ENCODE results near the gene LCT.

GRCh38 chr2:135790423-135790822 lies 46.6 kb downstream of the LCT start:
- TF ChIP-seq, protein P1, sequence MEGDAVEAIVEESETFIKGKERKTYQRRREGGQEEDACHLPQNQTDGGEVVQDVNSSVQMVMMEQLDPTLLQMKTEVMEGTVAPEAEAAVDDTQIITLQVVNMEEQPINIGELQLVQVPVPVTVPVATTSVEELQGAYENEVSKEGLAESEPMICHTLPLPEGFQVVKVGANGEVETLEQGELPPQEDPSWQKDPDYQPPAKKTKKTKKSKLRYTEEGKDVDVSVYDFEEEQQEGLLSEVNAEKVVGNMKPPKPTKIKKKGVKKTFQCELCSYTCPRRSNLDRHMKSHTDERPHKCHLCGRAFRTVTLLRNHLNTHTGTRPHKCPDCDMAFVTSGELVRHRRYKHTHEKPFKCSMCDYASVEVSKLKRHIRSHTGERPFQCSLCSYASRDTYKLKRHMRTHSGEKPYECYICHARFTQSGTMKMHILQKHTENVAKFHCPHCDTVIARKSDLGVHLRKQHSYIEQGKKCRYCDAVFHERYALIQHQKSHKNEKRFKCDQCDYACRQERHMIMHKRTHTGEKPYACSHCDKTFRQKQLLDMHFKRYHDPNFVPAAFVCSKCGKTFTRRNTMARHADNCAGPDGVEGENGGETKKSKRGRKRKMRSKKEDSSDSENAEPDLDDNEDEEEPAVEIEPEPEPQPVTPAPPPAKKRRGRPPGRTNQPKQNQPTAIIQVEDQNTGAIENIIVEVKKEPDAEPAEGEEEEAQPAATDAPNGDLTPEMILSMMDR (conservative IDR thresholded peaks at IDR 0.05; ENCODE audit: low read depth in 2 of 2) = no peak
- TF ChIP-seq EZH2phosphoT487 (IDR thresholded peaks at IDR 0.05; ENCODE audit: unreplicated experiment) (no peak), POLR2AphosphoS5 (IDR thresholded peaks at IDR 0.05; ENCODE audit: low read depth) (no peak), EZH2 (IDR thresholded peaks at IDR 0.05; ENCODE audit: low read depth, unreplicated experiment) (no peak), ZNF114 (CRISPR knock-in tag; IDR thresholded peaks at IDR 0.05) (no peak), NANOG (IDR thresholded peaks at IDR 0.05; ENCODE audit: borderline replicate concordance) (no peak), ETS1 (IDR thresholded peaks at IDR 0.05) (no peak), ZNF331 (CRISPR knock-in tag; IDR thresholded peaks at IDR 0.05; ENCODE audit: low read depth) (no peak), STAT1 (IDR thresholded peaks at IDR 0.05; ENCODE audit: unreplicated experiment) (no peak), CREB1 (CRISPR knock-in tag; IDR thresholded peaks at IDR 0.05; ENCODE audit: low read depth) (no peak), JUNB (IDR thresholded peaks at IDR 0.05; ENCODE audit: unreplicated experiment) (no peak)
- TF ChIP-seq, protein P2, sequence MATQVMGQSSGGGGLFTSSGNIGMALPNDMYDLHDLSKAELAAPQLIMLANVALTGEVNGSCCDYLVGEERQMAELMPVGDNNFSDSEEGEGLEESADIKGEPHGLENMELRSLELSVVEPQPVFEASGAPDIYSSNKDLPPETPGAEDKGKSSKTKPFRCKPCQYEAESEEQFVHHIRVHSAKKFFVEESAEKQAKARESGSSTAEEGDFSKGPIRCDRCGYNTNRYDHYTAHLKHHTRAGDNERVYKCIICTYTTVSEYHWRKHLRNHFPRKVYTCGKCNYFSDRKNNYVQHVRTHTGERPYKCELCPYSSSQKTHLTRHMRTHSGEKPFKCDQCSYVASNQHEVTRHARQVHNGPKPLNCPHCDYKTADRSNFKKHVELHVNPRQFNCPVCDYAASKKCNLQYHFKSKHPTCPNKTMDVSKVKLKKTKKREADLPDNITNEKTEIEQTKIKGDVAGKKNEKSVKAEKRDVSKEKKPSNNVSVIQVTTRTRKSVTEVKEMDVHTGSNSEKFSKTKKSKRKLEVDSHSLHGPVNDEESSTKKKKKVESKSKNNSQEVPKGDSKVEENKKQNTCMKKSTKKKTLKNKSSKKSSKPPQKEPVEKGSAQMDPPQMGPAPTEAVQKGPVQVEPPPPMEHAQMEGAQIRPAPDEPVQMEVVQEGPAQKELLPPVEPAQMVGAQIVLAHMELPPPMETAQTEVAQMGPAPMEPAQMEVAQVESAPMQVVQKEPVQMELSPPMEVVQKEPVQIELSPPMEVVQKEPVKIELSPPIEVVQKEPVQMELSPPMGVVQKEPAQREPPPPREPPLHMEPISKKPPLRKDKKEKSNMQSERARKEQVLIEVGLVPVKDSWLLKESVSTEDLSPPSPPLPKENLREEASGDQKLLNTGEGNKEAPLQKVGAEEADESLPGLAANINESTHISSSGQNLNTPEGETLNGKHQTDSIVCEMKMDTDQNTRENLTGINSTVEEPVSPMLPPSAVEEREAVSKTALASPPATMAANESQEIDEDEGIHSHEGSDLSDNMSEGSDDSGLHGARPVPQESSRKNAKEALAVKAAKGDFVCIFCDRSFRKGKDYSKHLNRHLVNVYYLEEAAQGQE (IDR thresholded peaks at IDR 0.05; ENCODE audit: unreplicated experiment) = no peak

Measured in GM23338 (cell line).